HG02571 (cell line): ENCODE results near the gene E2F3.
"Not testable (repeated sequence)": the region's sequence is repeated elsewhere in the genome, so short reads cannot be mapped to it uniquely, and the experiment has no call there.

ENCODE experiments used
- ATAC-seq: cut with Tn5 transposase; IDR thresholded peaks from one replicate; pipeline ENCODE4 v1.9.1; 2021; ENCODE audit warnings: mild to moderate bottlenecking, moderate library complexity; ENCODE audit not compliant: unreplicated experiment

The E2F3 gene

GRCh38 chr6:20525208-20525607 is 123.5 kb downstream of the E2F3 start:
- not testable (repeated sequence) for ATAC-seq

- ATAC-seq = not testable (repeated sequence)
These were observed 127.4 kb downstream of the E2F3 start for GRCh38 chr6:20529086-20529448.

- no peak for ATAC-seq
These were observed 131.2 kb downstream of the E2F3 start for GRCh38 chr6:20532881-20533280.

GRCh38 chr6:20533746-20534294 is 132.1 kb downstream of the E2F3 start:
- no peak for ATAC-seq

GRCh38 chr6:20534295-20535262 is 132.9 kb downstream of the E2F3 start, which contains the start of gene CDKAL1:
CDKAL1 (plus strand) TSS chr6:20534457; CDS start chr6:20546351, 11,894 bp downstream.
- peak; percentile 85 for ATAC-seq

DNA sequence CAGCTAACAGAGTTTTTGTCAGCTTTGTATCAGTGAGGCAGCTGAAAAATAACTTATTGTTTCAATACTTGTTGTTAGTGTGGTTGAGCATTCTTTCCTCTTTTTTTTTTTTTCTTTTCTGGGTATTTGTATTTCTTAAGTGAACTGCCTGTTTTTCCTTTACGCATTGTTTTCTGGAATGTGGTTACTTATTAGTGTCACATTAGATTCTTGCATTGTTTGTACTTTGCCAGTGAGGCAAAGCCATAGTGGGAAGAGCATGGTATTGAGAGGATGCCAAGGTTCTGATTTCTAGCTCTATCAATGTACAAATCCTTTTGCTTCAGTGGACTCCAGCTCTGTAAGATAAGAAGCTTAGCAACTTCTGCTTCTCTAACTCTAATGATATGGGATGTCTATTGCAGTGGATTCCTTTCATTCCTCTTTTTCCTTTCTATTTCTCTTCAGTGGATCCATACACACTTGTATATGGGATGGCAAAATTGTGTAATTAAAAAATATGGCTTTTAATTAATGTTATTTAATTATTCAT is 136.5 kb downstream of the E2F3 start:
- ATAC-seq = no peak

DNA sequence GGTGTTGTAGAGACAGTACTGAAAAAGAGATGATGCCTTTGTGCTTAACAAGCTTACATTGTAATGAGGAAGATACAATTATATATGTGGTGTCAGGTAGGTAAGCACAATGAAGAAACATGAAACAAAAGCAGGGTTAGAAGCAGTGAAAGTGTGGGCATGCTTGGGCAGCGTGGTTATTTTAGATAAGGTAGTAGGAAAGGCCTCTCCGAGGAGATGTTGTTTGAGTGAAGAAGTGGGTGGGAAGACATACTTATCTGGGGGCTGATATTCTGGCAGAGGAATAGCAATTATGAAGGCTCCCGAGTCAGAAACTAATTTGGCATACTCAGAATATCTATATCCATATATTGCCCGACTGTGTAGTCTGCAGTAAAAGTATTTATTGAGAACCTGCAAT is 137.2 kb downstream of the E2F3 start:
- ATAC-seq = no peak

GRCh38 chr6:20539387-20539786 is 137.7 kb downstream of the E2F3 start:
- no peak for ATAC-seq

- ATAC-seq = no peak
These were observed 139.0 kb downstream of the E2F3 start for GRCh38 chr6:20540683-20541082.

GRCh38 chr6:20541382-20541781 is 139.7 kb downstream of the E2F3 start:
- ATAC-seq = no peak

GRCh38 chr6:20542927-20543602 is 141.4 kb downstream of the E2F3 start:
- peak; percentile 98 for ATAC-seq
